Smooth muscle cell (in vitro differentiated cells): ENCODE results near the gene TEDC1. TPM values are rescaled to one million over a fixed set of nuclear protein-coding genes. Genes with fewer than 3 reads are reported as not detected.

Experiments used
- DNase-seq: peaks from one replicate; lab custom pipeline; 2025; ENCODE audit not compliant: unreplicated experiment; lab: John Stamatoyannopoulos, UW
- H2AFZ ChIP-seq: fragments of 200-600 bp; sonication (generic); 2 replicates; pipeline ENCODE4 v1.6.0; 2016; ENCODE audit warnings: antibody characterized with exemption, low read depth, mild to moderate bottlenecking
- H3F3A ChIP-seq: fragments of 200-600 bp; sonication (generic); 2 replicates; pipeline ENCODE4 v1.6.0; 2017; ENCODE audit warnings: antibody characterized with exemption, low read depth
- H3K27ac ChIP-seq: fragments of 200-600 bp; sonication (generic); 2 replicates; pipeline ENCODE4 v1.5.1; 2016; ENCODE audit warnings: low read depth, mild to moderate bottlenecking
- H3K27me3 ChIP-seq: fragments of 200-600 bp; sonication (generic); 2 replicates; pipeline ENCODE4 v1.6.1; 2016; ENCODE audit warnings: low read depth, mild to moderate bottlenecking
- H3K36me3 ChIP-seq: fragments of 200-600 bp; sonication (generic); 2 replicates; pipeline ENCODE4 v1.5.1; 2016; ENCODE audit warnings: low read depth
- H3K4me1 ChIP-seq: fragments of 200-600 bp; sonication (generic); 2 replicates; pipeline ENCODE4 v1.5.1; 2016; ENCODE audit warnings: low read depth
- H3K4me2 ChIP-seq: fragments of 200-600 bp; sonication (generic); 2 replicates; pipeline ENCODE4 v1.6.0; 2016; ENCODE audit warnings: mild to moderate bottlenecking
- H3K4me3 ChIP-seq: fragments of 200-600 bp; sonication (generic); 2 replicates; pipeline ENCODE4 v1.5.1; 2016; ENCODE audit warnings: mild to moderate bottlenecking
- H3K79me2 ChIP-seq: fragments of 200-600 bp; sonication (generic); 2 replicates; pipeline ENCODE4 v1.6.0; 2016; ENCODE audit warnings: low read depth, mild to moderate bottlenecking
- H3K9ac ChIP-seq: fragments of 200-600 bp; sonication (generic); 2 replicates; pipeline ENCODE4 v1.6.0; 2016; ENCODE audit warnings: low read depth
- H3K9me3 ChIP-seq: fragments of 200-600 bp; sonication (generic); replicated peaks from 2 replicates; pipeline ENCODE4 v1.5.1; 2016; ENCODE audit warnings: low read depth
- H4K20me1 ChIP-seq: fragments of 200-600 bp; sonication (generic); 2 replicates; pipeline ENCODE4 v1.6.0; 2016; ENCODE audit warnings: low read depth
- WGBS: methylation state at CpG from one replicate; pipeline ENCODE4 v1.1.7; 2016; ENCODE audit warnings: low lambda C conversion rate; 5-methylcytosine and 5-hydroxymethylcytosine counted together
- polyA plus RNA-seq: library from polyadenylated mRNA; unstranded; fragments of >200 nt; fragmentation: Nextera tagmentation; extraction: Ambion mirVana; gene quantifications from 2 replicates; pipeline ENCODE4 v1.2.1, GENCODE V29; 2016
- total RNA-seq: library from RNA; depleted of rRNA; stranded (reverse); fragments of >200 nt; gene quantifications from 2 replicates; pipeline ENCODE4 v1.2.3, GENCODE V29; 2014
- TF ChIP-seq, protein P1 (sequence below): fragments of 200-600 bp; sonication (generic); IDR thresholded peaks from 2 replicates; pipeline ENCODE4 v1.5.1; 2017; ENCODE audit warnings: borderline replicate concordance, mild to moderate bottlenecking, antibody characterized with exemption; ENCODE audit not compliant: insufficient read depth, poor library complexity, severe bottlenecking

The TEDC1 gene
- total and polyA plus RNA-seq, 2 experiments from 2014 or later: 3.8 to 8.2 TPM

DNA sequence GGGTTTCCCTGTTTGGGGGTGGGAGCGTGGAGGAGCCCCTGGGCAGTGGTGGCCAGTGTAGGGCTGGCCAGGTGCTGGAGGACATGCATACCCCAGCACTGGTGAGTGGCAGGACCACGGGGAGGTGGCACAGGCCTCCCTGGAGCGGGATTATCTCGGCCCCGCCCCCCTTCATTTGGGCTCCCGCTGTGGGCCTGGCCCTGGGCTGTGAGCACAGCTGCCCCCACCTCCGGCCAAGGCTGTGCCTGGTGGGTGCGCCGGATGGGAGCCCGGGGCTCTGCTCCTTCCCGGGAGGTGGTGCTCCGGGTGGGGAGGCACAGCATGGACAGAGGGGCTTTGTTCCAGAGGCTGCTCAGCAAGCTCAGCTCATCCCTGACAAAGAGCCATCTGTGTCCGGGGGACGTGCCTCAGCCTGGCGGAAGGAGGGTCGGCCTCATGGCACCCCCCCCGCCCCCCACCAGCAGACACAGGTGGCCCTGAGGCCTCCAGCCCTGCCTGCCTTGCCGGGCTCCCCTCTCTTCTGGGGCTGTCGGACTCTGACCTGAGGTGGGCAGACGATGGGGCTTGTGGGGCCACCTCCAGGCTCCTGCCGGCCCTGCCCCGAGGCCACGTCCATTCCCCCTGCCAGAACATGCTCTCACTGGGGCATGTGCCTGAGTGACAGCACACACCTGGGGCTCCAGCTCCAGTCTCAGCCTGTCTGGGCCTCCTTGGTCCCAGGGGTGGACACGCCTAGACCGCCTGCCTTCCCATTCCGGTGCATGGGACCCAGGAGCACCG is 8.4 kb downstream of the TEDC1 start:
- Histone ChIP-seq H3K27ac (no peak overlapping the region), H3K36me3 (no peaks in the 10 kb centered on the region), H3K4me3 (no peak overlapping the region), H3K4me2 (no peak overlapping the region), H4K20me1 (no peaks in the 10 kb centered on the region), H3K9ac (no peak overlapping the region), H3K9me3 (no peaks in the 10 kb centered on the region), H3F3A (no peaks in the 10 kb centered on the region), H3K27me3 (no peaks in the 10 kb centered on the region), H2AFZ (no peak overlapping the region), H3K4me1 (no peaks in the 10 kb centered on the region), H3K79me2 (no peaks in the 10 kb centered on the region)
- WGBS: 85% methylated on average over 26 of the region's 27 CpGs
- TF ChIP-seq, protein P1, sequence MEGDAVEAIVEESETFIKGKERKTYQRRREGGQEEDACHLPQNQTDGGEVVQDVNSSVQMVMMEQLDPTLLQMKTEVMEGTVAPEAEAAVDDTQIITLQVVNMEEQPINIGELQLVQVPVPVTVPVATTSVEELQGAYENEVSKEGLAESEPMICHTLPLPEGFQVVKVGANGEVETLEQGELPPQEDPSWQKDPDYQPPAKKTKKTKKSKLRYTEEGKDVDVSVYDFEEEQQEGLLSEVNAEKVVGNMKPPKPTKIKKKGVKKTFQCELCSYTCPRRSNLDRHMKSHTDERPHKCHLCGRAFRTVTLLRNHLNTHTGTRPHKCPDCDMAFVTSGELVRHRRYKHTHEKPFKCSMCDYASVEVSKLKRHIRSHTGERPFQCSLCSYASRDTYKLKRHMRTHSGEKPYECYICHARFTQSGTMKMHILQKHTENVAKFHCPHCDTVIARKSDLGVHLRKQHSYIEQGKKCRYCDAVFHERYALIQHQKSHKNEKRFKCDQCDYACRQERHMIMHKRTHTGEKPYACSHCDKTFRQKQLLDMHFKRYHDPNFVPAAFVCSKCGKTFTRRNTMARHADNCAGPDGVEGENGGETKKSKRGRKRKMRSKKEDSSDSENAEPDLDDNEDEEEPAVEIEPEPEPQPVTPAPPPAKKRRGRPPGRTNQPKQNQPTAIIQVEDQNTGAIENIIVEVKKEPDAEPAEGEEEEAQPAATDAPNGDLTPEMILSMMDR: no peak
- no peak for DNase-seq

DNA sequence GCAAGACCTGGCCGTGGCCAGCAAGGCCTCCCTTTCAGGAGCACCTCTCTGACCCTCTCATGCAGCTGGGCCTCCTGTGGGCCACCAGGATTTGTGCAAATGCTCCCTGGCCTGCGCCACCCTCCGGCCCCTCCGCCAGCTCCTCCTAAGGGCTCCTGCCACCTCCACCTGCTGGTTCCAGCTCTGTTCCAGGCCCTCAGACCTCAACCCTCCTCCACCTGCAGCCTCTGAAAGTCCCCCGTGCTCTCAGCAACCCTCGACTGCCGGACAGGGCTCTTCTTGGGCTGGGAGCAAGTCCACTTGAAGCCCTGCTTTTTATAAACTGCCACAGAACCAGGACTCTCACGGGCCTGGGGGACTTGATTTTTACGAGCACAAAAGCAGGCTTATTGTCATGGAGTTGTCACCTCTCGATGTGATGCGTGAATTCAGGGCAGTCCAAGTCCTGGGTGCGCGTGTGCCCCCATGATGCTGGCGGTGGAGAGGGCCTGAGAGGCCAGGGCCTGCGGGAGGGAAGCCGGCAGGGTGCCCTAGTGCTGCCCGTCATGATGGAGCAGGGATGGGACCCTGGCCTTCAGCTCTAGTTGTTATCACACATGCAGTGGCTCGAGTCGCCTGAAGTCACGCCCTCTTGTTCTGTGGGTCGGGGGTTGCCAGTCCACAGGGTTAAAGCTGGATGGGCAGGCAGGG is 9.1 kb downstream of the TEDC1 start:
- no peaks in the 10 kb centered on the region for H3K79me2 ChIP-seq
- H3K4me2 ChIP-seq: no peak overlapping the region
- H3K27ac ChIP-seq: no peak overlapping the region
- DNase-seq: no peak
- no peaks in the 10 kb centered on the region for H3K4me1 ChIP-seq
- H3K9me3 ChIP-seq: no peaks in the 10 kb centered on the region
- H3K9ac ChIP-seq: no peak overlapping the region
- no peaks in the 10 kb centered on the region for H3K27me3 ChIP-seq
- H4K20me1 ChIP-seq: no peaks in the 10 kb centered on the region
- WGBS: 91% methylated on average over 21 of the region's 21 CpGs
- H2AFZ ChIP-seq: no peak overlapping the region
- H3F3A ChIP-seq: no peaks in the 10 kb centered on the region
- no peak overlapping the region for H3K4me3 ChIP-seq
- H3K36me3 ChIP-seq: no peaks in the 10 kb centered on the region
- TF ChIP-seq, protein P1: no peak

DNA sequence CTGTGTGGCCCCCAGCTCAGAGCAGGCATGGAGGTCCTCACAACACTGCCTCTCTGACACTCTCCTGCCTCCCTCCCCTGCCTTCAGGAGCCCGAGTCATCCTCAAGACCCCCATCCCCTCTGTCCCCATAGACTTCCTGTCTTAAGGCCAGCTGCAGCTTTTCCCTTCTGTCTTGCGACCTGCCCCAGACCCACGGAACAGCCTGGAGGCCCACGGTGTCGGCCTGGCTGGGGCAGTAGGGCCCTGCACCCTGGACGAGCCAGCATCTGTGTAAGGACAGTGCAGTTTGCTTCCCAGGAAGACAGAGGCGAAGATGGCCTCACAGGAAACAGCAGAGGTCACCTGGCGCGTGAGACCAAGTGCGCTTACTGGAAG is 9.7 kb downstream of the TEDC1 start:
- H3K4me1 ChIP-seq: no peaks in the 10 kb centered on the region
- no peak overlapping the region for H3K9ac ChIP-seq
- no peak overlapping the region for H3K27ac ChIP-seq
- no peaks in the 10 kb centered on the region for H3K36me3 ChIP-seq
- no peak for DNase-seq
- no peaks in the 10 kb centered on the region for H3K9me3 ChIP-seq
- H3K4me2 ChIP-seq: no peak overlapping the region
- no peaks in the 10 kb centered on the region for H3F3A ChIP-seq
- TF ChIP-seq, protein P1: no peak
- no peaks in the 10 kb centered on the region for H3K27me3 ChIP-seq
- H2AFZ ChIP-seq: no peak overlapping the region
- WGBS: 82% methylated on average over 10 of the region's 10 CpGs
- H3K4me3 ChIP-seq: no peak overlapping the region
- no peaks in the 10 kb centered on the region for H4K20me1 ChIP-seq
- no peaks in the 10 kb centered on the region for H3K79me2 ChIP-seq
